SKM-1 (cell line): Measurements from ENCODE around the gene OR6X1.

Experiments
- DNase-seq: peaks from one replicate; lab custom pipeline; 2025; ENCODE audit not compliant: unreplicated experiment; lab: John Stamatoyannopoulos, UW

OR6X1 gene, protein sequence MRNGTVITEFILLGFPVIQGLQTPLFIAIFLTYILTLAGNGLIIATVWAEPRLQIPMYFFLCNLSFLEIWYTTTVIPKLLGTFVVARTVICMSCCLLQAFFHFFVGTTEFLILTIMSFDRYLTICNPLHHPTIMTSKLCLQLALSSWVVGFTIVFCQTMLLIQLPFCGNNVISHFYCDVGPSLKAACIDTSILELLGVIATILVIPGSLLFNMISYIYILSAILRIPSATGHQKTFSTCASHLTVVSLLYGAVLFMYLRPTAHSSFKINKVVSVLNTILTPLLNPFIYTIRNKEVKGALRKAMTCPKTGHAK

DNA sequence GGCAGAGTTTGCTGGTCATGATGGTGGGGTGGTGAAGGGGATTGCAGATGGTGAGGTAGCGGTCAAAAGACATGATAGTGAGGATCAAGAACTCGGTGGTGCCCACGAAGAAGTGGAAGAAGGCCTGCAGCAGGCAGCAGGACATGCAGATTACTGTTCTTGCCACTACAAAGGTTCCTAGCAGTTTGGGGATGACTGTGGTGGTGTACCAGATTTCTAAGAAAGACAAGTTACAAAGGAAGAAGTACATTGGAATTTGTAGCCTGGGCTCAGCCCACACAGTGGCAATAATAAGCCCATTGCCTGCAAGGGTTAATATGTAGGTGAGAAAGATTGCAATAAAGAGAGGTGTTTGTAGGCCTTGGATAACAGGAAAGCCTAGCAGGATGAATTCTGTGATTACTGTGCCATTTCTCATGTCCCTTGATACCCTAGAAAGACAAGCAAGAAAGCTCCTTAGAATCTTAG, at the start of gene OR6X1:
Gene OR6X1, minus strand, starts transcription at position 418 of the 468 bp plus-strand sequence. Its CDS starts 0 bp downstream, at position 418.
- no peak for DNase-seq

DNA sequence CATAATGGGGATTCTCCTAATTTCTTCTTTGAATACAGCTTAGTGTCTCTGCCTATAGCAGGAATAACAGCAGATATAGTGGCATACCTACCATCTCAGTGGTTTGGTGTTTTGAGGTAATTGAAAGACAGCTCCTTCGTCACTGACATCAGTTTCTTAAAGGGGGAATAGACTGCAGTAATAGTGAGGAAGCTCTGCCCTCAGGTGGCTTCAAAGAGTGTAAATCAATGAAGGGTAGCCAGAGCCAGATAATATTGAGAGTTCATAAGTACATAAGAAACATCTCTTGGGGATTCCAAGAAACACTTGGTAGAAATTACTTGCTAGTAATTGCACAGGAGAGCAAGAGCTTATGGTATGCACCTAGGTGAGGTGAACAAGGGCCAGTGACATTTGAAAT, 47.4 kb upstream of the OR6X1 start:
- DNase-seq = no peak

DNA sequence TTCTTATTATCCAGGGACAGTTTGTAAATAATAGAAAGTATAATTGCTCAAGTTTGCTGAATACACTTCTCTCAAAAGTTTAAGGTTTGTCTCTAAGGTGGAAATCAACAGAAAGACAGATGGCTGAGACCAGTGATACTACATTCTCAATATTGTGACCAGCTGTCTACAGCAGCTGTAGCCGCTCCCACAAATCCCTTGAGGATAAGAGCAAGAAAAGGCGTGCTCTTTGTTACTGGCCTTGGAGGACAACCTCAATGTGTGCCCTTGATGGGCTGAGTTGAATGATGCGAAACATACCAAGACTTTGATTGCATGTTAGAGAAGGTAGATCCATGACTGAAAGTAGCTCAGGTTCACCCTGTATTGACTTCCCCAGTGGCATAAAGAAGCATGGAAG, 45.7 kb upstream of the OR6X1 start:
- DNase-seq = no peak

DNA sequence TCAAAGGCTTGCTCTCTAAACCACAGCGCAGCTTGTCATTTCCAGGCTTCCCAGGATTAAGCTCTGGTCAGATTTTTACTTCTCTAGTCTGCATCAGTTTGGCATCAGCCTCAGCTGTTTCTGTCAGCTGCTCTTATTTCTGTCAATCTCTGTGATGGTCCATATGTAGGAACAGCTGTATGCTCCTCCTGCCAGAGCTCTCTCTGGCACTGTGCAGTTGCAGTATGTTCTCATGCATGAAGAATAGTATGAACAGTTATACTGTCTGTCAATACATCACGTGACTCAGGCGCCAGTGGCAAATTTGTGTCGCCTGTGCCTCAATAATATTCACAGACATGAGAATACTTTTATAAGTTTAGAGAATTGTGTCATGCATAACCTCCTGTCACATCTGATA, 45.1 kb upstream of the OR6X1 start:
- no peak for DNase-seq

DNA sequence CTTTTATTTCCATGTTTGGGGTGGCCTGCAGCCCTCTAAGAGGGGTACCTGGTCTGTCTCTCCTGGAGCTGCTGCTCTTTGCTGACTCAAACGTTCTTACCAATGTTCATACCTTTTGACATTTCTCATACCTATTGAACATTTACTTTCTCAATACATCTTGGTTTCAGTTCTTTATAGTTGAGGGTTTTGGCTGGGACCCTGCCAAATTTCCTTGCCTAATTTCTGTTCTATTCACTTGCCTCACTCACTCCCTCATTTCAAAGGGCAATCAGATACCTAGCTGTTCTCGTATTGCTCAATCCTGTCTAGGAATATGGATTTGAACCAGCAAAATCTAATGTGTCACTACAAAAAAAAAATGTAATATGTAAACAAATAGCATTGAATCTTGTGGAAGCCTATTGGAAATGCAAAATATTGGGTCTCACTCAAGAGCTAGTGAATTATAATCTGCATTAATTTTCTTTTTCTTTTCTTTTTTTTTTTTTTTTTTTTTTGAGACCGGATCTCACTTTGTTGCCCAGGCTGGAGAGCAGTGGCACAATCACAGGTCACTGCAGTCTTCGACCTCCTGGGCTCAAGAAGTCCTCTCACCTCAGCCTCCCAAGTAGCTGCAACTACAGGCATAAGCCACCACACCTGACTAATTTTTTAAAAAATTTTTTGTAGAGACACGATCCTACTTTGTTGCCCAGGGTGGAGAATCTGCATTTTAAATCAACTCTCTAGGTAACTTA, 44.4 kb upstream of the OR6X1 start:
- no peak for DNase-seq

DNA sequence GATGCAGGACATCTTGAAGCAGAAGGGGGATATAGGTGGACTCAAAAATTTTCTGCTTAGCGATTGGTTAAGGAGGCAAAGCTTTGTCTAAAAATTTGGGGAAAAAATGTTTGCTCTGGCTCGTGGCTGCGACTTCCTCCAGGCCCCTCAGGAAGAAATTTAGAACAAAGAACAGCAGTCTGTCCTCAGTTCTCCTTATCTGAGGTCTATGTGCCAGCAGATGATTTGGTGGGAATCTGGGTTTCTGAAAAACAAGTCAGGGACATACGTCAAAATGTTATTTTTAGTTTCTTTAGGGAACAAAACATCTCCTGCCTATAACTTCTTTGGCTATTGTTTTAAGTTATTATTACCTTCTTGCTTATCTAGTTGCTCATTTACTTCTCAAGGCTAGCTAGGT, 43.8 kb upstream of the OR6X1 start:
- no peak for DNase-seq

DNA sequence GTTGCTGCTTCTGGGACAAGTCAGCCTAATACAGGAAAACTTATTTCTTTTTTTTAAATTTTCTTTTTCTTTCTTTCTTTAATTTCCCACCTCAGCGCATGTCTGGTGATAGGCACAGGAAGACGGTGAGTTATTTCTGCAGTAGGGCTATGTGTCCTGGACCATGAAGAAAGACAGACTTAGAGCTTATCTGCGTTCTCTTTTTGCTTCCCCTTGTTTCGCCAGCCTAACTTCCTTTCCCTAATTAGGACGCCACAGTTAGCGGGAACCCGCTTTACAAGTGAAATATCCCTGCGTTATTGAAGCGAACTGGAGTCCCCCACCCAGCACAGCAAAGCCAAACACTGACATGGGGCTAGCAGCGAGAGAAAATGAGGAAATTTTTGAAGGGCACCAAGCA, 43.2 kb upstream of the OR6X1 start:
- peak; percentile 23 for DNase-seq

DNA sequence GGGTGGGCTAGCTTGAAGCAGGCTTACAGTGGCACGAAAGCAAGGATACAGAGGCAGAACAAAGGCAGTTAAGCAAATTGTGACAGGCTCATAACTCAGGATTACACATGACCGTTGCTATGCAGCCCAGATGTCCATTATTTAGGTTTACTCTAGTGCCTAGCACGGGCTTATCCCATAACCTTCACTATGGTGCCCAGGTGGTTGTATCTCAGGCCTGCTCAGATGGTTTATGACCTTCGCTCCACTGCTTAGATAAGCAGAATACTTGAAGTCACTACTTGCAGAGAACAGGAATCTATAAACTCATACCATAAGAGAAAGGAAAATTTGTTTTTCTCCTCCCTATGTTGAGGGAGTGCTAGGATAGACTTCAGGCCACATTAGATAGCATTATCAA, 42.8 kb upstream of the OR6X1 start:
- DNase-seq = no peak

DNA sequence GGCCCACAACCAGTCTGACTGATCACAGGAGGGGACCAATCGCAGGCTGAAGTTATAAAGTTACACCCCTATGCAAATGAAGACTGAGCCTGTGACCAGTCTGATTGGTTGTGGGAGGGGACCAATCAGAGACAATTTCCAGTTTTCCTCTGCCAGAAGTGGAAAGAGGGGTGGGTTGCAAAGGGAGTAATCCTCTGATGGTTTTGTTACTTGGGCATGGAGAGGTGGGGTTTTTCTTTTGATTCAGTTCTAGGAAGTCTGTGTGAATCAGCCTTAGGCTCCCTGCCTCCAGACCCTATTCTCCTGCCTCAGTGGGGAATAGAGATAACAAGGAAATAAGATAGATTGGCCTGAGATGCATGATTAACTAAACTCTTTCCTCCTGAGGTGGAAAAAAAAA, 41.9 kb upstream of the OR6X1 start:
- no peak for DNase-seq

DNA sequence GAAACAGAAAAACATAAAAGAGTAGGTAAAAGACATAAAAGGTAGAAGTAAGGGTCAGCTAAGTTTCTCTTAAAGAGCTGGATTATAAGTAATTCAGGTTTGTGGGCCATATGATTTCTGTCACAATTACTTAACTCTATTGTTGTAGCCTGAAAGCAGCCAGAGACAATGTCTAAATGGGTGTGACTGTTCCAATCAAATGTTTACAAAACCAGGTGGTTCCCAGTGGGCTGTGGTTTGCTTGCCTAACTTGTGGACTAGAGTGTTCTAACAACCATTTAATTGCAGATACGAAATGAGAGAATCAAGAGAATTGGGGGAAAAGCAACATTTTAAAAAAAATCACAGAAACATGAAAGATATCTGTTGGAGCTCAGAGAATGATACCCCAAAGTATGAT, 29.2 kb upstream of the OR6X1 start:
- DNase-seq = no peak

DNA sequence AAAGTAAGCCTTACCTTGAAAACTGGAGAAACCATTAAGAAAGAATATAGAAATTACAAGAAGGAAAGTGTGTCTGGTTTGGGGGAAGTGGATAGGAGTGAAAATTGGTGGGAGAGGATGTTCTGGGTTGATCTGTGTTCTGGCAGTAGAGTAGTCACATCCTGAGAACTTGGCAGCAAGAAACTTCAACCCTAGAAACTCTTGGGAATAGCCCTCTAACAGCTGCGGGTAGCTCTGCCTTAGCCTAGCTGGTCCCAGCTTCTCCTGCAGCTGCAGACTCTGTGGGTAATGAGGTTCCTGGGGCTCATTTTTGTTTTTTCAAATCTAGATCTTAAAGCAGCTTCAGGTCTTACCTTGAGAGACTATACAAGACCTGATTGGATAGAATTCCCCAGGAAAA, 24.2 kb upstream of the OR6X1 start:
- no peak for DNase-seq

DNA sequence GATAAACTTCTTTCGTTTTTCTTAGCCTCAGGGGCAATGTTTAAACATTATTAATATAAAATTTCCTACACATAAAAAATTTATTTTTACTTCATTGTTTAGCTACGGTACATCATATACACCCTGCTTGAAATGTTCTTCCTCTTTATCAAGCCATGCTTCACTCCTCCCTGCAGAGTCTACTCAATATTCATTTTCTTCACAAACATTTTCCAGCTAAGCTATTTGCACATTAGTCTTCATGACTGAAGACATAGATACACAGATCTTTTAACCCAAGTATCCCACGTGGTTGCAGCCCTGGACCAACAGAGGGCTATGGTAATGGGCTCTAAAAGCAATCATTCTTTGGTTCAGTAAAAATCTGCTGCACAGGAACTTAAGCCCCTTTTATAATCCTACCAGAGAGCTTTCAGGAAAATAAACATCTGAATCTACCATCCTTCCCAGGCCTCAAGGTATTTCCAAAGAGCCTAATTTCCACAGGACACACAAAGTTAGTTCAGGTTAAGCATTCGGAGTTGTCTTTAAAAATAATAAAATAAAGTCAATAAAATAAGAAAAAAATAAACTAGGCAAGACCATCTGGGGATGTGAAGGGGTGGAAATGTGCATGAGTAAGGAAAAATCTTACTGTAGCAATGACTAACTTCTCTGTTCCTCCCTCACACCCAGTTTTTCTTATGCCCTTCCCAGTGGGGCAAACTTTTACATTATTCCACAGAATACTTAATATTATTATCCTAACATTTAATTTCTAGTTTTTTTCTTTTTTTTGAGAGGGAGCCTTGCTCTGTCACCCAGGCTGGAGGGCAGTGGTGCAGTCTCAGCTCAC, 21.6 kb upstream of the OR6X1 start:
- DNase-seq = no peak

DNA sequence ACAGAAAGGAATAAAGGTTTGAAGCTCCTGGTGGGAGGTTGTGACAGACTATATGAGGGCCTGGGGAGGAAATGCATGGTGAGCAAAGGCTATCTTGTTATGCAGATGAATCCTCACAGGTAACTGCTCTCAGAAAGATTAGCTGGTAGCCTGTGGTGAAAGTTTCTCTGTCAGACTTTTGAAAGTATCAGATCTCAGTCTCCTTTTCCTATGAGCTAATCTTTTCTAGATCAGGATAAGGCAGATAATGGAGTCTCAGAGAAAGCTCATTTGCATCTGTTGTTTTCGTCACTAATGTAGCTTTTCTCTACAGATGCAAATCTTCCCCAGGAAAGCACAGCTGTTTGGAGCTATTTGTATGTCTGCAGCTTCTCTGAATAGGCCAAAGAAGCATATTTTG, 21.0 kb upstream of the OR6X1 start:
- no peak for DNase-seq

DNA sequence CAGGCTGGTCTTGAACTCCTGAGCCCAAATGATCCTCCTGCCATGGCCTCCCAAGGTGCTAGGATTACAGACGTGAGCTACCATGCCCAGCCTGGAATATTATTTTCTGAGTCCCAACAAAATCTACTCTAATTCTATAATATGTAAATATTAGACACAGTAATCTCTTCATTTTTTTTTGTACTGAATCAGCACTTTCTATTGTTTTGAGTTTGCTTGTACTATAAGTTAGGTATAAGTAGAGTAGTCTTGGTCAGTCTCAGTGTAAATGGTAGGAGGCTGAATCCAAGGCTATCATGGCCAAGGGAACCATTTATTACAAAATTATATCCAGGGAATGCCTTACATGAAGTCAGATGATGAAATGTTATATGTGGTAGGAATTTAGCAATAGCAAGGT, 19.6 kb upstream of the OR6X1 start:
- DNase-seq = no peak

DNA sequence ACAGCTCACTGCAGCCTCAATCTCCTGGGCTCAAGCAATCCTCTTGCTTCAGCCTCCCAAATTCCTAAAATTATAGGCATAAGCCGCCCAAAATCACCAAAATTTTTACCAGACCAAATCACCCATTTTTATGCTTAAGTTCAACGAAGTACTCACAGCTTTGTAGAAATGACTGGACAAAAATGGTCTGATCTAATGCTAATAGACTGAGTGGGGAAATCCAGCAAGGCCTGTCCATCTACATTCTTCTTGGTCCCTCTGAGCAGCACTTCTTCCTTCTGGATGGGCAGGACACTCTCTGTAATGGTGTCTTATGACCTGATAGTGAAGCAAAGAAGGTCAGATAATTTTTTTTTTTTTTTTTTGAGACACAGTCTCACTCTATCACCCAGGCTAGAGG, 18.7 kb upstream of the OR6X1 start:
- no peak for DNase-seq

DNA sequence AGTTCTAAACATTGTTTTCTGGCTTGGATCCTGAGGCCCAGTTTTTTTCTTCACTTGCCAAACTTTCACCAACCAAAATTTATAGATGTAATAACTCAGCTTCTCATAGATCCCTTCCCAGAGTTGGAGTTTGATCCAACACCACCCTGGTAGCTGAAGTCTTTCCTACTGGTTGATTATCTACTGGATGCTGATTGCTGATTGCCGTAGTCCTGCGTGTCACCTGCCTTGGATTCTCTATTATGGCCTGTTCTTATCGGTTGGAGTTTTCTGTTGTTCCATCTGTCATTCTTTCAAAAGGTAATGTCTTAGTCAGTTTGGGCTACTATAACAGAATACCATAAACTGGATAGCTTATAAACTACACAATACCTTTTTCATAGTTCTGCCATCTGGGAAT, 17.3 kb upstream of the OR6X1 start:
- no peak for DNase-seq

DNA sequence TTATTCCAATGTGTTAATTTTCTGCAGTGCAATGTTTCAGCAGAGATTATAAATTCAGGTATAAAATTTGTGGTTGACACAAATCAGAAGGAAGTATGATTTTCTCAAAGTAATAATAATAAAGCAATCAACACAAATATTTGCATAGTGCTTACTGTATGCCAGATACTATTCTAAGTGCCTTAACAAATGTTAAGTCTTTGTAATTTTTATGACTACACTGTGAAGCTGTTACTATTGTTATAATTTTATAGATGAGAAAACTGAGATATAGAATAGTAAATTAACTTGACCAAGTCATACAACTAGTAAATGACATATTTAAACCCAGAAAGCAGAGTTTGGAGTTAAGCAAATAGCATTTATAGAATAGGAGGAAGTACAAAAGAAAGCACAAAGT, 16.4 kb upstream of the OR6X1 start:
- DNase-seq = no peak

DNA sequence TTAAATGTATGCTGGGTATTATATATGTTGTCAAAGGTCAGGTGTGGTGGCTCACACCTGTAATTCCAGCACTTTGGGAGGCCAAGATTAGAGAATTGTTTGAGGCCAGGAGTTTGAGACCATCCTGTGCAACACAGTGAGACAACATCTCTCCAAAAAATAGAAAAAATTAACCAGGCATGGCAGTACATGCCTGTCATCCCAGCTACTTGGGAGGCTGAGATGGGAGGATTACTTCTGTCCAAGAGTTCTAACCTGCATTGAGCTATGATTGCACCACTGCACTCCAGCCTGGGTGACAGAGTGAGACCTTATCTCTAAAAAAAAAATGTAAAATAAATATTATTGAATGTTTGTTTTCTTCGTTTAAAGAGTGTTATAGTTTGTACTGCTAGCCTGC, 11.3 kb upstream of the OR6X1 start:
- no peak for DNase-seq

DNA sequence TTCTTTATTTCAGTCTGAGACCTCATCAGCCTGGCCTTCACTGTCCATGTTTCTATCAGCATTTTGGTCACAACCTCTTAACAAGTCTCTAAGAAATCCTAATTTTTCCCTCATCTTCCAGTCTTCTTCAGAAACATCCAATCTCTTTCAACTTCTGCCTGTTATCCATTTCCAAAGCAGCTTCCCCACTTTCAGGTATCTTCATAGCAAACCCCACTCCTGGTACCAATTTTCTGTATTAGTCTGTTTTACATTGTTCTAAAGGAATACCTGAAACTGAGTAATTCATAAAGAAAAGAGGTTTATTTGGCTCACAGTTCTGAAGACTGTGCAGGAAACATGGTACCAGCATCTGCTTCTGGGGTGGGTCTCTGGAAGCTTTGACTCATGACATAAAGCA, 8.1 kb upstream of the OR6X1 start:
- no peak for DNase-seq

DNA sequence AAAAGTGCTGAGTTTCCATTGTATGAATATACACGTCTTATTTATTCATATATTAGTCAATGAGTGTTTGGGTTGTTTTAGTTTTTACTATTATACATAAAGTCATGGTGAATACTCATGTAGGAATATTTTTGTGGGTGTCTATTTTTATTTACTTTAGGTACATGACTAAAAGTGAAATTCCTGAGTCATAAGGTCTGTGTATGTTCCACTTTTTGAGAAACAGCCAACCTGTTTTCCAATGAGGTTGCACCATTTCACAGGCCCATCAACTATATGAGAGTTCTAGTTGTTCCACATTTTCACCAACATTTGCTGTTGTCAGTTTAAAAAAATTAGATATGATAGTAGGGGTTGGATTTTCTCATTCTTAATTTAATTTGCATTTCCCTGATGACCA, 6.6 kb upstream of the OR6X1 start:
- no peak for DNase-seq

DNA sequence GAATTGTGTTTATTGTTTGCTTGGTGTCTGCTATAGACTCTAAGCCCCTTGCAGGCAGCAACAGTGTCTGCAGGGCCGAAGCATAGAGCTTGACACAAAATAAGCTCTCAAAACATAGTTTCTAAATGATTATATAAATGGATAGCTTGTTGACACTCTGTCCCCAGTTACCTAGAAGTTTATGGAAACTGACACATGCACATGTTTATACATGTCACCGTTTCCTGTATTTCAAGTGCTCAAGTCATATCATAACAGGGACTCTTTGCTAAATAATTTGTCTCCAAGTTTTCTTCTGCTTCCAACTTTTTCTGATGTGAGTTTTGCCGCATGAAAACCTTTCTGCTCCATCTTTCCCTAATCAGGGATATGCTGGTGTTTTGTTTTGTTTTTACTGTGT, 3.7 kb upstream of the OR6X1 start:
- no peak for DNase-seq

DNA sequence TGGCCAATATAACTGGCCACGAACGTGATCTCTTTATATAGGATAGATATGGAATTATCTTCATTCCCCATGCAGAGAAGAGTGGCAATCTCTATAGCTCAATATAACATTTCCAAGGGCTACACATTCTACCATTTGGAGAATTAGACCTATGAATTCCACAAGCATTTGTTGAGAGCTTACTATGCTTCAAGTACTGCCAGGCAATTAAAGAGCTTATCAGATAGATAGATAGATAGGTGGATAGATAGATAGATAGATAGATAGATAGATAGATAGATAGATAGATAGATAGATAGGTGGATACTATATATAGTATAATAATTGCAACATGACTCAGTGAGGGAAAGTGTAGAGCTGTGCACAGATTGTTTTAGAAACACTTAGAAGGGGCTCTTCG, 1.5 kb upstream of the OR6X1 start:
- no peak for DNase-seq
